HepG2 (cell line): Measurements from ENCODE around the gene ABHD10. TPM values are rescaled to one million over a fixed set of nuclear protein-coding genes. Genes with fewer than 3 reads are reported as not detected.

Experiments used
- ATAC-seq: fragments of 200-7000 bp; cut with Tn5 transposase; 3 replicates; pipeline ENCODE4 v1.9.1; 2020; ENCODE audit warnings: mild to moderate bottlenecking, moderate library complexity
- BruUV-seq: library from RNA; stranded (reverse); fragments of 400-500 nt; replicated peaks from 2 replicates; lab custom pipeline; 2021; lab: Mats Ljungman, UMichigan
- CTCF ChIA-PET: fragments of 300-600 bp; formaldehyde crosslinking; extraction: SDS; loops from one replicate; lab custom pipeline; 2021; ENCODE audit warnings: low total read pairs, inconsistent platforms, low intra/inter-chr PET ratio; lab: Yijun Ruan, JAX
- POLR2A ChIA-PET: fragments of 350-600 bp; sonication (Branson Sonifier 250); formaldehyde crosslinking; loops from one replicate; lab custom pipeline; 2020; ENCODE audit warnings: antibody characterized with exemption, inconsistent platforms; lab: Yijun Ruan, JAX
- DNase-seq: peaks from one replicate; pipeline ENCODE4 v3.0.0-alpha.2; 2015; ENCODE audit warnings: low spot score
- FAIRE-seq: peaks from 3 replicates; lab custom pipeline; 2011; peaks lifted over from hg19 to GRCh38; lab: Jason Lieb, UNC
- H2AFZ ChIP-seq: one replicate; pipeline ENCODE4 v1.6.1; 2011; ENCODE audit warnings: low read length, inconsistent platforms
- H3K27ac ChIP-seq: fragments of 300-600 bp; 3 replicates; pipeline ENCODE4 v1.8.0; 2011; ENCODE audit warnings: mixed run types, mild to moderate bottlenecking, mixed read lengths, low read length, inconsistent platforms; ENCODE audit not compliant: insufficient read depth; ENCODE audit errors: extremely low read length
- H3K27me3 ChIP-seq, 2 experiments: fragments of 200-600 bp in 1 of 2; 2 replicates in 1 of 2; 3 replicates in 1 of 2; pipeline versions ENCODE4 v1.6.0 to v1.8.0; 2011; ENCODE audit warnings: low read length in 2 of 2, mild to moderate bottlenecking in 2 of 2, moderate library complexity in 2 of 2, inconsistent platforms in 1 of 2; ENCODE audit not compliant: insufficient read depth in 2 of 2, control insufficient read depth in 1 of 2
- H3K36me3 ChIP-seq, 2 experiments: fragments of 200-600 bp in 1 of 2; replicated peaks in 1 of 2; 2 replicates in 1 of 2; 3 replicates in 1 of 2; pipeline versions ENCODE4 v1.5.1 to v1.8.0; 2011; ENCODE audit warnings: low read length in 2 of 2, inconsistent platforms in 1 of 2; ENCODE audit not compliant: insufficient read depth in 2 of 2, control insufficient read depth in 1 of 2
- H3K4me1 ChIP-seq: 2 replicates; pipeline ENCODE4 v1.5.1; 2012; ENCODE audit warnings: low read length, inconsistent platforms; ENCODE audit not compliant: insufficient read depth
- H3K4me2 ChIP-seq: 2 replicates; pipeline ENCODE4 v1.6.0; 2011; ENCODE audit warnings: low read depth, low read length, inconsistent platforms
- H3K4me3 ChIP-seq, 3 experiments: fragments of 200-600 bp in 1 of 3; sonication (generic), shearing (Covaris generic) in 1 of 3; replicated peaks in 1 of 3; 2 replicates each; pipeline ENCODE4 v1.5.1; 2011 to 2016; ENCODE audit warnings: low read length in 3 of 3, inconsistent platforms in 2 of 3, low read depth in 2 of 3, mild to moderate bottlenecking in 2 of 3, control low read depth in 1 of 3, mixed read lengths in 1 of 3; ENCODE audit not compliant: insufficient read depth in 1 of 3
- H3K79me2 ChIP-seq: one replicate; pipeline ENCODE4 v1.6.1; 2011; ENCODE audit warnings: low read length, inconsistent platforms; ENCODE audit not compliant: insufficient read depth
- H3K9ac ChIP-seq: 2 replicates; pipeline ENCODE4 v1.6.0; 2011; ENCODE audit warnings: mild to moderate bottlenecking, low read depth, low read length, inconsistent platforms; ENCODE audit not compliant: insufficient read depth
- H3K9me3 ChIP-seq: 2 replicates; pipeline ENCODE4 v1.5.1; 2012; ENCODE audit warnings: mild to moderate bottlenecking, low read length
- H4K20me1 ChIP-seq: 2 replicates; pipeline ENCODE4 v1.6.0; 2011; ENCODE audit warnings: inconsistent platforms, mild to moderate bottlenecking, low read length, moderate library complexity; ENCODE audit not compliant: insufficient read depth
- CREM ChIP-seq, 2 experiments: sonication (generic) in 1 of 2; formaldehyde crosslinking in 1 of 2; IDR thresholded peaks; 2 replicates each; pipeline versions ENCODE4 v1.4.0 to v1.6.1; 2016 to 2020; ENCODE audit warnings: antibody characterized with exemption in 1 of 2, mild to moderate bottlenecking in 1 of 2, missing genetic modification reagents in 1 of 2
- HCFC1 ChIP-seq: fragments of 150-350 bp; IDR thresholded peaks from 2 replicates; pipeline ENCODE4 v1.6.1; 2014; ENCODE audit warnings: low read depth, low read length
- ZBTB20 ChIP-seq: sonication (generic); formaldehyde crosslinking; IDR thresholded peaks from 2 replicates; pipeline ENCODE4 v1.8.1; 2023; ENCODE audit warnings: missing genetic modification reagents, low read depth, mild to moderate bottlenecking, borderline replicate concordance
- ZNF432 ChIP-seq: sonication (generic); formaldehyde crosslinking; IDR thresholded peaks from 2 replicates; pipeline ENCODE4 v1.5.0; 2020; ENCODE audit warnings: missing genetic modification reagents, mild to moderate bottlenecking, borderline replicate concordance
- ZNF44 ChIP-seq: sonication (generic); formaldehyde crosslinking; IDR thresholded peaks from 2 replicates; pipeline ENCODE4 v1.5.1; 2020; ENCODE audit warnings: mild to moderate bottlenecking, missing genetic modification reagents
- ZNF460 ChIP-seq: sonication (generic); formaldehyde crosslinking; IDR thresholded peaks from 2 replicates; pipeline ENCODE4 v1.5.1; 2020; ENCODE audit warnings: missing genetic modification reagents, mild to moderate bottlenecking, borderline replicate concordance
- WGBS: methylation state at CpG from one replicate; pipeline ENCODE4 v1.1.6; 2017; ENCODE audit warnings: low lambda C conversion rate; 5-methylcytosine and 5-hydroxymethylcytosine counted together
- in situ Hi-C: cut with HindIII; loops from 2 replicates; pipeline ENCODE4 v1.10.0; 2017; ENCODE audit warnings: low pct_unique_long_range_greater_than_20kb; ENCODE audit not compliant: extremely low pct_ligation_motif_present
- intact Hi-C: fragments of 100-400 bp; cut with micrococcal nuclease; formaldehyde crosslinking; loops from one replicate; pipeline ENCODE4 v1.10.0; 2022; ENCODE audit not compliant: unreplicated experiment
- polyA plus RNA-seq, 8 experiments: library from polyadenylated mRNA; depleted of rRNA in 3 of 8; stranded (reverse) in 7 of 8; unstranded in 1 of 8; fragments of >200 nt; fragmentation: Illumina TruSeq in 4 of 8; extraction: Trizol in 4 of 8; gene quantifications; 2 replicates each; pipeline versions ENCODE4 v1.2.1 to v1.2.3, GENCODE V29; 2011 to 2016; ENCODE audit warnings: low read depth in 4 of 8, missing spikeins in 1 of 8, mixed read lengths in 1 of 8; ENCODE audit not compliant: insufficient read depth in 1 of 8
- total RNA-seq, 5 experiments: library from RNA; depleted of rRNA; stranded (reverse); fragments of >200 nt; fragmentation: Illumina TruSeq; extraction: Trizol; gene quantifications; 2 replicates each; pipeline ENCODE4 v1.2.3, GENCODE V29; 2016; ENCODE audit warnings: low read depth in 1 of 5
- TF ChIP-seq, protein P1 (sequence below): fragments of 450-650 bp; IDR thresholded peaks from 2 replicates; pipeline ENCODE4 v1.6.1; 2017
- TF ChIP-seq, protein P2 (sequence below): sonication (generic); formaldehyde crosslinking; IDR thresholded peaks from 2 replicates; pipeline ENCODE4 v1.8.1; 2022; ENCODE audit warnings: low read depth, mild to moderate bottlenecking, missing genetic modification reagents
- TF ChIP-seq, protein P3 (sequence below): conservative IDR thresholded peaks from 2 replicates; pipeline ENCODE4 v1.6.1; 2018; ENCODE audit warnings: missing genetic modification reagents
- TF ChIP-seq, protein P4 (sequence below), 2 experiments: sonication (generic) in 1 of 2; formaldehyde crosslinking in 1 of 2; IDR thresholded peaks; 2 replicates each; pipeline versions ENCODE4 v1.5.1 to v1.6.1; 2011 to 2020; ENCODE audit warnings: borderline replicate concordance in 1 of 2, low read depth in 1 of 2, low read length in 1 of 2, mild to moderate bottlenecking in 1 of 2, missing genetic modification reagents in 1 of 2, moderate library complexity in 1 of 2

ABHD10 gene
- total and polyA plus RNA-seq, 2 of the 13 experiments (the other 11 are each of a cell fraction or from before 2014, with no cell fraction given), result 22.8 to 50.2 TPM

DNA sequence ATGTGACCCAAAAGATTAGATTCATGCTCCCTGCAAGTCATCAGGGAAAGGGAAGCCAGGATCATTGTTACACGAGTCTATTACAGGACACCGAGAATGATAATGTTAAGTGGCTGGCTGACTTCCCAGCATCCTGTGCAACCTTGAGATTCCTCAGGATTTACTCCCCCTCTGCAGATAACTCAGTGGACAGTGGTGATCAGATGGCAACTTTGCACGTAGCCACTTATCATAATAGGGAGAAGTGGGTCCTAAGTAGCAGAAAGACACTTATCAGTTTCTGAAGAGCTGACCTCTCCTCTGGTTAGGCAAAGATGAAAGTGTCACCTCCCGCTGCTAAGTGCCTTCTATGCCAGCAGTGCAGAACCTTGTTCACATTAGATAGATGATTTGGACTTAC is 49.0 kb downstream of the ABHD10 start:
- CTCF ChIA-PET, result no interaction called here
- H3K4me2 ChIP-seq, result no peak overlapping the region
- H3K9me3 ChIP-seq, result no peaks in the 10 kb centered on the region
- H3K79me2 ChIP-seq, result no peaks in the 10 kb centered on the region
- DNase-seq, result no peak
- WGBS, result 0% methylated on average over 4 of the region's 4 CpGs
- H2AFZ ChIP-seq, result no peak overlapping the region
- H3K9ac ChIP-seq, result no peak overlapping the region
- BruUV-seq, result no TSS peak
- peaks cover 3 to 4% of the 10 kb centered on the region in 2 experiments; a peak in 2 of 5 replicates for H3K27me3 ChIP-seq
- POLR2A ChIA-PET, result no interaction called here
- intact Hi-C loops, result no loop called here
- H3K4me1 ChIP-seq, result no peaks in the 10 kb centered on the region
- no peak overlapping the region for H3K4me3 ChIP-seq
- no peaks in the 10 kb centered on the region for H4K20me1 ChIP-seq
- H3K36me3 ChIP-seq, result no peaks in the 10 kb centered on the region
- in situ Hi-C loops, result no loop called here
- no peak for ATAC-seq
- no peak overlapping the region for H3K27ac ChIP-seq
- TF ChIP-seq HCFC1 (no peak), CREM (IDR thresholded peaks at IDR 0.05) (no peak), CREM (CRISPR knock-in tag; IDR thresholded peaks at IDR 0.05) (no peak), ZNF432 (no peak), ZNF460 (CRISPR knock-in tag) (no peak)
- TF ChIP-seq, protein P1, sequence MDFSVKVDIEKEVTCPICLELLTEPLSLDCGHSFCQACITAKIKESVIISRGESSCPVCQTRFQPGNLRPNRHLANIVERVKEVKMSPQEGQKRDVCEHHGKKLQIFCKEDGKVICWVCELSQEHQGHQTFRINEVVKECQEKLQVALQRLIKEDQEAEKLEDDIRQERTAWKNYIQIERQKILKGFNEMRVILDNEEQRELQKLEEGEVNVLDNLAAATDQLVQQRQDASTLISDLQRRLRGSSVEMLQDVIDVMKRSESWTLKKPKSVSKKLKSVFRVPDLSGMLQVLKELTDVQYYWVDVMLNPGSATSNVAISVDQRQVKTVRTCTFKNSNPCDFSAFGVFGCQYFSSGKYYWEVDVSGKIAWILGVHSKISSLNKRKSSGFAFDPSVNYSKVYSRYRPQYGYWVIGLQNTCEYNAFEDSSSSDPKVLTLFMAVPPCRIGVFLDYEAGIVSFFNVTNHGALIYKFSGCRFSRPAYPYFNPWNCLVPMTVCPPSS, result no peak
- FAIRE-seq, result no peak

DNA sequence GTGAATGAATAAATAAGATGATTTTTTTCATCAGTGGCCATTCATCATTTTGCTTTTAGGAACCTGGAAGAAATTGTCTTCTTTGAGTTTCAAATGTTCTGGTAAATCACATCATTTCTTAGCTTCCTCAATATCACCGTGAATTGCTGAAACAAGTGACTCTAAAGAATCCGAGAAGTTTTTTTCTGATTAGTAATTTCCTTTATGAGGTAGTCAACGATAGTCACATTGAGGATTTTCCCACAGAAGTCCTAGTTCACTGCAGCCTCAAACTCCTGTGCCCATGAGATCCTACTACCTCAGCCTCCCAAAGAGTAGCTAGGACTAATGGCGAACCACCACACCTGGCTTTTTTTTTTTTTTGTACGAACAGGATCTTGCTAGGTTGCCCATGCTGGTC is 52.1 kb downstream of the ABHD10 start:
- CTCF ChIA-PET, result no interaction called here

More for the DNA sequence above, 52.1 kb downstream of the ABHD10 start:
- in situ Hi-C loops (no loop called here), intact Hi-C loops (no loop called here)
- 18% methylated on average over 5 of the region's 5 CpGs for WGBS
- no peaks in the 10 kb centered on the region for H3K79me2 ChIP-seq
- POLR2A ChIA-PET, result no interaction called here
- peaks cover 3 to 4% of the 10 kb centered on the region in 2 experiments; a peak in 2 of 5 replicates for H3K27me3 ChIP-seq
- no peaks in the 10 kb centered on the region for H3K36me3 ChIP-seq
- H3K4me1 ChIP-seq, result no peaks in the 10 kb centered on the region
- no TSS peak for BruUV-seq
- H3K9me3 ChIP-seq, result no peaks in the 10 kb centered on the region
- H2AFZ ChIP-seq, result no peak overlapping the region
- H3K4me3 ChIP-seq, result no peak overlapping the region
- DNase-seq (no peak), ATAC-seq (no peak), FAIRE-seq (no peak)
- TF ChIP-seq ZBTB20 (CRISPR knock-in tag), result no peak
- no peak for TF ChIP-seq ZNF44
- TF ChIP-seq, protein P2, sequence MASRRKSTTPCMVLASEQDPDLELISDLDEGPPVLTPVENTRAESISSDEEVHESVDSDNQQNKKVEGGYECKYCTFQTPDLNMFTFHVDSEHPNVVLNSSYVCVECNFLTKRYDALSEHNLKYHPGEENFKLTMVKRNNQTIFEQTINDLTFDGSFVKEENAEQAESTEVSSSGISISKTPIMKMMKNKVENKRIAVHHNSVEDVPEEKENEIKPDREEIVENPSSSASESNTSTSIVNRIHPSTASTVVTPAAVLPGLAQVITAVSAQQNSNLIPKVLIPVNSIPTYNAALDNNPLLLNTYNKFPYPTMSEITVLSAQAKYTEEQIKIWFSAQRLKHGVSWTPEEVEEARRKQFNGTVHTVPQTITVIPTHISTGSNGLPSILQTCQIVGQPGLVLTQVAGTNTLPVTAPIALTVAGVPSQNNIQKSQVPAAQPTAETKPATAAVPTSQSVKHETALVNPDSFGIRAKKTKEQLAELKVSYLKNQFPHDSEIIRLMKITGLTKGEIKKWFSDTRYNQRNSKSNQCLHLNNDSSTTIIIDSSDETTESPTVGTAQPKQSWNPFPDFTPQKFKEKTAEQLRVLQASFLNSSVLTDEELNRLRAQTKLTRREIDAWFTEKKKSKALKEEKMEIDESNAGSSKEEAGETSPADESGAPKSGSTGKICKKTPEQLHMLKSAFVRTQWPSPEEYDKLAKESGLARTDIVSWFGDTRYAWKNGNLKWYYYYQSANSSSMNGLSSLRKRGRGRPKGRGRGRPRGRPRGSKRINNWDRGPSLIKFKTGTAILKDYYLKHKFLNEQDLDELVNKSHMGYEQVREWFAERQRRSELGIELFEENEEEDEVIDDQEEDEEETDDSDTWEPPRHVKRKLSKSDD (CRISPR knock-in tag), result no peak
- TF ChIP-seq, protein P3, sequence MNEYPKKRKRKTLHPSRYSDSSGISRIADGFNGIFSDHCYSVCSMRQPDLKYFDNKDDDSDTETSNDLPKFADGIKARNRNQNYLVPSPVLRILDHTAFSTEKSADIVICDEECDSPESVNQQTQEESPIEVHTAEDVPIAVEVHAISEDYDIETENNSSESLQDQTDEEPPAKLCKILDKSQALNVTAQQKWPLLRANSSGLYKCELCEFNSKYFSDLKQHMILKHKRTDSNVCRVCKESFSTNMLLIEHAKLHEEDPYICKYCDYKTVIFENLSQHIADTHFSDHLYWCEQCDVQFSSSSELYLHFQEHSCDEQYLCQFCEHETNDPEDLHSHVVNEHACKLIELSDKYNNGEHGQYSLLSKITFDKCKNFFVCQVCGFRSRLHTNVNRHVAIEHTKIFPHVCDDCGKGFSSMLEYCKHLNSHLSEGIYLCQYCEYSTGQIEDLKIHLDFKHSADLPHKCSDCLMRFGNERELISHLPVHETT (CRISPR knock-in tag), result no peak
- TF ChIP-seq, protein P4, sequence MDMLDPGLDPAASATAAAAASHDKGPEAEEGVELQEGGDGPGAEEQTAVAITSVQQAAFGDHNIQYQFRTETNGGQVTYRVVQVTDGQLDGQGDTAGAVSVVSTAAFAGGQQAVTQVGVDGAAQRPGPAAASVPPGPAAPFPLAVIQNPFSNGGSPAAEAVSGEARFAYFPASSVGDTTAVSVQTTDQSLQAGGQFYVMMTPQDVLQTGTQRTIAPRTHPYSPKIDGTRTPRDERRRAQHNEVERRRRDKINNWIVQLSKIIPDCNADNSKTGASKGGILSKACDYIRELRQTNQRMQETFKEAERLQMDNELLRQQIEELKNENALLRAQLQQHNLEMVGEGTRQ (IDR thresholded peaks at IDR 0.05; ENCODE audit: low read depth, low read length), result no peak
- TF ChIP-seq, protein P4 (CRISPR knock-in tag; IDR thresholded peaks at IDR 0.05; ENCODE audit: borderline replicate concordance), result no peak
- no peaks in the 10 kb centered on the region for H4K20me1 ChIP-seq
- no peak overlapping the region for H3K4me2 ChIP-seq
- H3K27ac ChIP-seq, result no peak overlapping the region
- no peak overlapping the region for H3K9ac ChIP-seq
